ENCODE measurements around the gene NSG1.

DNA sequence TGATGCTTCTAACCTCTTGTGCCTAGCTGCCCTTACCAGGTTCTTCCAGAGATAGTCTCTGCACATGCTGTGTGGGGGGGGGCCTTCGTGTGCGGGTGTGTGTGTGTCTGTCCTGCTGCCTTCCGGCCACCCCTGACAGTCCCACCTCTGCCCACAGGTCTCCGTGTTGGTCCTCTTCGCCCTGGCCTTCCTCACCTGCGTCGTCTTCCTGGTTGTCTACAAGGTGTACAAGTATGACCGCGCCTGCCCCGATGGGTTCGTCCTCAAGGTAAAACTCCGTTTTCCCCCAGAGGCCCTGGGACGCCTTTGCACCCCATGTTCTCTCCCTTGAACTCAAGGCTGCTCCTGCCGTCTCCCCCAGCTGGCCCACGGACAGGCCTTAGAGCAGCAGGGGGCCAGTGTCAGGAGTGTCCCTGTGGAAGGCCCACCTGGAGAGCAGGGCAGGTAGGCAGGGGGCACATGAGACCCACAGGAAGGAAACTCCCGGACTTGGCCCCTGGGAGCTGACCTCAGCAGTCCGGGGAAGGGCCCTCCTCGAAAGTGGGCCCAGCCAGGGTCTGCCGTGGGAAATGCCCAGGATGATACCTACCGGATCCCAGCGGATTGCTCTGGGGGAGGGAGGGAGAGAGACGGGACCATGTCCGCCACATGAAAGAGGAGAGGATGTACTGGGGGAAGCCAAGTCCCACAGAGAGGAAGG, 22.7 kb downstream of the NSG1 start:
- TF ChIP-seq CTCF (conservative IDR thresholded peaks at IDR 0.05) (no peak), ZFX (IDR thresholded peaks at IDR 0.05) (no peak)

Data from C4-2B (cell line).